HG03064 (cell line): Measurements from ENCODE around the gene MRPL41.
"Not testable (repeated sequence)": the region's sequence is repeated elsewhere in the genome, so short reads cannot be mapped to it uniquely, and the experiment has no call there.

Experiments
- ATAC-seq: cut with Tn5 transposase; IDR thresholded peaks from one replicate; pipeline ENCODE4 v1.9.1; 2021; ENCODE audit warnings: low read depth; ENCODE audit not compliant: unreplicated experiment

The MRPL41 gene

DNA sequence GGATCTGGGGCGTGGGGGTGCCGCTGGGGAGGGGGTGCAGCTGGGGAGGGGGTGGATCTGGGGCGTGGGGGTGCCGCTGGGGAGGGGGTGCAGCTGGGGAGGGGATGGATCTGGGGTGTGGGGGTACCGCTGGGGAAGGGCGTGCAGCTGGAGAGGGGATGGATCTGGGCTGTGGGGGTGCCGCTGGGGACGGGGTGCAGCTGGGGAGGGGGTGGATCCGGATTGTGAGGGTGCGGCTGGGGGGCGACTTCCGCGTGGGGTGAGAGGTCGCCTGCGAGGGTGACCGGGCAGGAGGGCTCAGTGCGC is 768 bp upstream of the MRPL41 start:
- not testable (repeated sequence) for ATAC-seq

DNA sequence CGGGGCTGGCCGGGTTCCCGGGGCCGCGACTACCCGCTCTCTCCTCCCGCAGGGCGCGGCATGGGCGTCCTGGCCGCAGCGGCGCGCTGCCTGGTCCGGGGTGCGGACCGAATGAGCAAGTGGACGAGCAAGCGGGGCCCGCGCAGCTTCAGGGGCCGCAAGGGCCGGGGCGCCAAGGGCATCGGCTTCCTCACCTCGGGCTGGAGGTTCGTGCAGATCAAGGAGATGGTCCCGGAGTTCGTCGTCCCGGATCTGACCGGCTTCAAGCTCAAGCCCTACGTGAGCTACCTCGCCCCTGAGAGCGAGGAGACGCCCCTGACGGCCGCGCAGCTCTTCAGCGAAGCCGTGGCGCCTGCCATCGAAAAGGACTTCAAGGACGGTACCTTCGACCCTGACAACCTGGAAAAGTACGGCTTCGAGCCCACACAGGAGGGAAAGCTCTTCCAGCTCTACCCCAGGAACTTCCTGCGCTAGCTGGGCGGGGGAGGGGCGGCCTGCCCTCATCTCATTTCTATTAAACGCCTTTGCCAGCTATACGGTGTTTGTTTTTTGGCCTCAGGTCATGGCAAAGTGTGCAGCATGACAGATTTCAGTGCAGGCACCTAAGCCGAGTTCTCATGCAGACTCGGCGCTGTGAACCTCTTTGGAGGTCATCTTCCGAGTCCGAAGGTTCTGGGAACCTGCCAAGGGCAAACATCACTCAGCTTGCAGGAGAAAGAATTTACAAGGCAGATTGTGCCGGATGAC is 516 bp downstream of the MRPL41 start:
- peak; percentile 13 for ATAC-seq

DNA sequence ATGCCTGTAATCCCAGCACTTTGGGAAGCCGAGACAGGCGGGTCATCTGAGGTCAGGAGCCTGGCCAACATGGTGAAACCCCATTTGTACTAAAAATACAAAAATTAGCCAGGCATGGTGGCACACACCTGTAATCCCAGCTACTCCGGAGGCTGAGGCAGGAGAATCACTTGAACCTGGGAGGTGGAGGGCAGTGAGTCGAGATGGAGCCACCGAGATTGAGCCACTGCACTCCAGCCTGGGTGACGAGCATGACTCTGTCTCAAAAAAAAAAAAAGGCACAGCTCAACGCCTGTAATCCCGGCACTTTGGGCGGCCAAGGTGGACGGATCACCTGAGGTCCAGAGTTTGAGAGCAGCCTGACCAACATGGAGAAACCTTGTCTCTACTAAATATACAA is 2.0 kb downstream of the MRPL41 start:
- ATAC-seq, result not testable (repeated sequence)

DNA sequence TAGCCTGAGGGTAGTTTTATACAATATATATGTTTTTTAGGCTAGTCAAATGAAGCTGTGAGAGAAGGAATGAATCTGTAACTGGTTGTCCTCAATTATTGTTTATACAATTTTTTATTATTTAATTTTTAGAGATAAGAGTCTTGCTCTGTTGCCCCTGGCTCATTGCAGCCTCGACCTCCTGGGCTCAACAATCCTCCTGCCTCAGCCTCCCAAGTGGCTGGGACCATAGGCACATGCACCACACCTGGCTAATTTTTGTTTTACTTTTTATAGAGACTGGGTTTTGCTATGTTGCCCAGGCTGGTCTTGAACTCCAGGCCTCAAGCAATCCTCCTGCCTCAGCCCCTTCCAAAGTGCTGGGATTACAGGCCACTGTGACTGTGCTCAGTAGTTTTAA is 2.7 kb downstream of the MRPL41 start:
- no peak for ATAC-seq

DNA sequence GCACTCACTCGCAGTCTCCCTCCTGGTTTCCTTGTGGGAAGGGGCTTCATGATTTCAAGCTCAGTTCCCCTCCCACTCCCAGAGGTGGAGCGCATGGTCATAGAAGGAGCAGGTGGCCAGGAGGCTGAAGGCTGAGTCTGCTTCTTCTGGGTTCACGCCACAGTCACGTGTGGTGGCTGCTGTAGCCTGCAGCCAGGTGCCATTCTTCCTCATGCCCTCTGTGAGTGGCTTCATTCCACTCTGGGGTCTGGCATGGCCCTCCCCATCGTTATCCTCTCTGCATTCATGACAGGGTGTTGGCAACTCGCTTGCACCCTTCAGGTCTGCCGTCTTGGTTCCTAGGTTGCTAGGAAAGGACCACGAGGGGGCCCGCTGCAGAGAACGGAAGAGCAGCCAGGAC is 3.5 kb downstream of the MRPL41 start:
- ATAC-seq, result no peak

DNA sequence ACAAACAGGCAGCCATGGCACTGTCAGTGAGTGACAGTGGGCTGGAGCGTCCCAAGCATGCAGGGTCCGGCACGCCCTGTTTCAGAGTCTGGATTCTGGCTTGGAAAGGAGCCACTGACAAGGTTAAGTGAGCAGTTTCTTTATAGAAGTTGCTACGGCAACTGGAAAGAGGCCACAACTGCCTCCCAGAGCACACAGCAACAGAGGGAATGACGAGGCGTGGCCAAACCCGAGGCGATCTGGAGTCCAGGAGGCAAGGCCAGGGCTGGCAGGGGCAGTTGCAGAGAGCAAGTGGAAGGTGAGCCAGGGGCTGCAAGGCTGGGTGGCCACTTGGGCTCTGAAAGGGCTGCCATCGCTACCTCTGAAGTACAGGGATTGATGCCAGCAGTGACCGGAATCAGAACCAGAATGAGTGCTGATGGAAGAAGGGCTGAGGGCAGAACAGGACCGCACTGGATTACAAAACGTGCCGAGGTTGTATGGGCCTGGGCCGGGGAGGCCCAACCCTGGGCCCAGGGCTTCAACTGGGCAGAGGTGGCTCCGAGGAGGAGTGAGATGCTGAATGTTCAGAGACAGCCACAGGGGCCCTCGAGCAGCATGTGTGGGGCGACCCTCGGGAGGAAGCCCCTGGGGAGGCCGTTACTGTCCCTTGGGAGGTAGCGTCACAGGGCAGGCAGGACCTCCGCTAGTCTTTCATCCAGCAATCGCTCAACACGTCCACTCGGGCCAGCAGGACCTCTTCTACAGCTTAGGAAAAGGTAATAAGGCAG is 4.6 kb downstream of the MRPL41 start:
- ATAC-seq, result no peak

DNA sequence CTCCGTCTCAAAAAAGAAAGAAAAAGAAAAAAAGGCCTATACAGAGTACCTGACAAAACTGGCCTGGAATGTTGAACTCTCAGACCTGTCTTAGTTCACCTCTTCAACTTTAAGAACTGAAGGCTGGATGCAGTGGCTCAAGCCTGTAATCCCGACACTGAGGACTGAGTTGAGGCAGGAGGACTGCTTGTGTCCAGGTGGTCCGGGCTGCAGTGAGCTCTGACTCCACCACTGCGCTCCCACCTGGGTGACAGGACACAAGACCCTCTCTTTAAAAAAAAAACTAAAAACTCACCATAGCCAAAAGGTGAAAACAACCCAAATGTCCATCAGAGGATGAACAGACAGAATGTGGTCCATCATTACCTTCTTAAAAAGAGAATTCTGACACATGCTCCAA is 6.4 kb downstream of the MRPL41 start:
- no peak for ATAC-seq

DNA sequence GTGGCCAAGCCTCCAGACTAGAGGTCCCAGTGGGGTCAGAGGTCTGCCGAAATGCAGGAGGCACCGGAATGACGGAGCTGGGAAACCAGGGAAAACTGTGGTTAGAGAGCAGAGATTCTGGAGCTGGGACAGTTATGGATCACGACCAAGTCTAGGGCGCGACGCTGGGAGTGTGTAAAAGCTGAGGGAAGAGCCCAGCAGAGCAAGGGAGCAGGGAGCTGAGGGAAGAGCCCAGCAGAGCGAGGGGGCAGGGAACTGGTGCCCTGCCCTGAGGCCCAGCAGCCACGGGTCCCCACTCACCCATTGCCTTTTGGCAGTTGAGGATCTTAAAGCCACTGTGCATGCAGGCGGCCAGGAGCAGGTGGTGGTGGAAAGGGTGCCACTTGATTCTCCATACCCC is 12.5 kb downstream of the MRPL41 start:
- no peak for ATAC-seq

DNA sequence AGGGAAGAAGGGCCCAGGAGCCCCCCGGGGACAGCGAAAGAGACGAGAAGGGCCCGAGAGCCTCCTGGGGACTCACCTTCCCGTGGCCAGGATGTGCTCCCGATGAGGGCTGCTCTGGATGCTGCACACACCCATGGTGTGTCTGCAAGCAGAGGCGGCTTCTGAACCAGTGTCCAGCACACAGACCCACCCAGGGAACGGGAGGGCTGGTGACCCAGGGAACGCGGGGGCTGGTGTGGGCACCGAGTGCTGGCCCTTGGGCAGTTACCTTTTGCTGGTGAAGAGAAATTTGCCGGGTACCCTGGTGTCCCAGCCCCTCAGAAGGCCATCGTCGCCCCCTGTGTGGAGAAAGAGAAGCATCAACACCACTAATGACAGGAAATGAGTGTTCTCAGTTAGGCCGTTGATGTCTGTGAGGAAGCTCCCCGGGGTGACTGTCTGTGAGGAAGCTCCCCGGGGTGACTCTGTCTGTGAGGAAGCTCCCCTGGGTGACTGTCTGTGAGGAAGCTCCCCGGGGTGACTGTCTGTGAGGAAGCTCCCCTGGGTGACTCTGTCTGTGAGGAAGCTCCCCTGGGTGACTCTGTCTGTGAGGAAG is 13.2 kb downstream of the MRPL41 start:
- ATAC-seq, result no peak

DNA sequence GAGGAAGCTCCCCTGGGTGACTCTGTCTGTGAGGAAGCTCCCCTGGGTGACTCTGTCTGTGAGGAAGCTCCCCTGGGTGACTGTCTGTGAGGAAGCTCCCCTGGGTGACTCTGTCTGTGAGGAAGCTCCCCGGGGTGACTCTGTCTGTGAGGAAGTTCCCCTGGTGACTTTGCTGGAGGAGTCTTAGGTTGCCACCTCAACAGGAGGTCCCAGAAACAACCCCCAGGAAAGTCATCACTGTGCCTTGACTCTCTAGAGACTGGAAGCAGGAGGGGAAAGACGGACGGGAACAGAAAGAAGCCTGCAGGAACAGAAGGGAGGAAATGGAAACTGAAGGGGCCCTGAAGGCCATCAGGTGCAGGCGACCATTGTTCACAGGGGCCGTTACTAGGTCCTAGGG is 16.8 kb downstream of the MRPL41 start:
- ATAC-seq, result not testable (repeated sequence)

DNA sequence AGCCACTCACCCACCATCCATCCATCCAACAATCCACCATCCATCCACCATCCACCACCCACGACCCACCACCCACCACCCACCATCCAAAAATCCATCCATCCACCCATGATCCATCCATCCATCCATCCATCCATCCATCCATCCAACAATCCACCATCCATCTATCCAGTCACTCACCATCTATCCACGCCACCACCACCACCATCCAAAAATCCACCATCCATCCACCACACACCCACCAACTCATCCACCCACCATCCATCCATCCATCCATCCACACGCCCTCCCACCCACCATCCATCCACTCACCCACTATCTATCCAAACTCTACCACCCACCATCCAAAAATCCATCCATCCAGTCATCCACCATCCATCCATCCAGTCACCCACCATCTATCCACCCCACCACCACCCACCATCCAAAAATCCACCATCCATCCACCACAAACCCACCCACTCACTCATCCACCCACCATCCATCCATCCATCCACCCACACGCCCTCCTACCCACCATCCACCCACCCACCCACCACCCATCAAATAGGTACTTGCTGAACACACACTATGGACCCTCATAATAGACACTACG is 18.0 kb downstream of the MRPL41 start:
- ATAC-seq, result no peak

DNA sequence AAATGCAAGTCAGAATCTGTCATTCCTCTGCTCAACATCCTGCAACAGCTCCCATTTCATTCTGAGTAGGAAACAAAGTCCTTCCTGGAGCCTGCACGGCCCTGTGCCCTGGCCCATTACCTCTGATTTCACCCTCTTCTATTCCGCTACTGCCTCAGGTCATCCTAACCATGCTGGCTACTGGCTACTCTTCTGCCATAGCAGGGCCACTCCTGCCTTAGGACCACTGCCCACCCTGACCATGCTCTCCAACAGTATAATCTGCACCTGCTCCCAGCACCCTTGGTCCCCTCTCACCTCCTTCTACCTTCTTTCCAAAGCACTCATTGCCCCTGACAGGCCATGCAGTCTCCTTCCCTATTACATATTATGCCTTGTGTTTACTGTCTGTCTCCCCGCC is 18.9 kb downstream of the MRPL41 start:
- no peak for ATAC-seq

DNA sequence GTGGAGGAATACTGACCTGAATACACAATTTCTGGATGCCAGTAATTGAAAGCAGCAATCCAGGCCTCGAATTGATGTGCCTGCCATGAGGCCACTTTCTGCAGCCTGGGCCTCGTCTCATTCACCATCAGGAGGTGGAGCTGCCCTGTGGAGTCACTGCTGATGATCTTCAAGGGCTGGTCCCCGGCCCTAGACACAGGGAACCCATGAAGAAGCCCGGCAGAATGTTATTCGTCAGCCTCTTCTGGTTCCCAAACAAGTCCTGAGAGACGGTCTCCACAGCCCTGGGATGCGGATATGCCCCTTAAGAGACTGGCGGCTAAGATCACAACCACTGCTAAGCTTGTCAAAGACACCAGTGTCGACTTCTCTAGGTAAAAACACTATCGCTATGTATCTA is 22.5 kb downstream of the MRPL41 start:
- no peak for ATAC-seq

DNA sequence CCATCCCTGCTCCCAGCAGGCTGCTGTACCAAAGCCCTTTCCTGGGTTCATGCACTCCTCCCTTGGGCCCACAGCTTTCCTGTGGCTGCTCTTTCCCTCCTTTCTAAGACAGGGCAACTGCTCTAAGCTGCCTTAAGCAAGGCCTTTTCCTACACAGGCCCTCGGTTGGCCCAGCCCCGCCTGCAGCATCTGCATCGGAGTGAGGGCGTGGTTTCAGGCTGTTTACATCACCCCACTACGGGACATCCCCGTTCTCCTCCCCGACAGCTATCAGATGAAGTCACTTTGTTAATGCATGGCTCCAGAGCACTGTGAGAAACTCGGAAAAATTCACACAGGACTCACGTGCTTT is 23.7 kb downstream of the MRPL41 start:
- ATAC-seq, result no peak

DNA sequence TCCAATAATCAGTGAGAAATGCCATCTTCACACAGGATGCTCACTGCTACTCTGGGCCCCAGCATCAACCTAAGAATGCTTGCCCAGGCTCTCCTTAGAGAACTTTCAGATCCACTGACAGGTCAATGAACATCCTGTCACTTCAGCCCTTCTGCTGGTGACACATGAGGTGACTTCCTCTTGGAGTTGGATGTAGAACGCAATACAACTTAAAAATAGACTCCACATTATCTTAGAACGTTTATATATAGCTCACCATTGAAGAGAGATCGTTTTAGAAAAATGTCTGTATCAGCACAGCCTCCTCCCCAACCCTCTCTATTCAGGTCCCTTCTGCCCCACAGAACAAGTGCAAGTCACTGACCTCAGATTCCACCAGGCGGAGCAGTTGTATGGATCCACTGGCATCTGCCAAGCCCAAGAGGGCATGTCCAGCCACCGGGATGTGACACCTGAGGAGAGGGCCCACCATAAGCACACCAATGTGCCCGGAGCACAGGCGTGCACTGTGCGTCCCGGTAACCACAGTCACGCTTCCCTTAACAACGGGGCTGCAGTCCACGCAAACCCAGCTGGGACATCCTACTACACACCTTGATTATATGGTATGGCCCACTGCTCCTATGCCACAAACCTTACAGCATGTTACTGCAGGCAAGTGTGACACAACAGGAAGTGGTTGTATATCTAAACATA is 24.2 kb downstream of the MRPL41 start:
- ATAC-seq, result no peak

DNA sequence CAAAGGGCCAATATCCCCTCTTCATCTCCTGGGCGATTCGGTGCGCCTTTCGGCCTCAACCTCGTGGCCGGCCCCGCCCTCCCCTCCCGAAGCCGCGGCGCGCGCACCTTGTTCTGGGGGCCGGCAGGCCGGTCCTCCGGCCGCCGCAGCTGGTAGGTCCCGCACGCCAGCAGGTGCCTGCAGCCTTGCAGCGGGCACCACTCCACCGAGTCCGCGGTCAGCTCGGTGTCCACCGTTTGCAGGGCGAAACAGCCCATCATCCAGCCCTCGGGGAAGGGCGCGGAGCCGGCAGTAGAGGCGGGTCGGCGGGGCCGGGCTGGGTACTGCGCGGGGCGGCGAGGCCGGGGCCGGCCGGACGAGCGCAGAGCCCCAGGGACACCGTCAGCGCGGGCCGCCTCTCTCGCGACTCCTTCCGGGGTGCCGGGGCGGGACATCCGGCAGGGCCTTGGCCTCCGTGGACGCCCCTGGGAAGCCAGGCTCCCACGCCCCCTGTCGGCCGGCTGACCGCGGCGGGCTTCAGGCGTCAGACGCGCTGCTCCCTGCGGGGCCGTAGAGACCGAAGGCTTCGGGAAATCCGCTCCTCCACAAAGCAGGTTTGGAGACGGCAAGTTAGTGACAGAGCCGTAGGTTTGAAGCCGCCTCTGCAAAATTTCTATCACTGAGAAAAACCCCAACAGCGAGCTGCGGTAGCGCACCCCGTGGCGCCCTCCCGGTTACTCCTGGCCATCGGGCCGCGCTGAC is 27.0 kb downstream of the MRPL41 start, which contains the start of gene DPH7:
Gene DPH7, minus strand, starts transcription at position 408 of the 741 bp plus-strand sequence. Its CDS starts 148 bp downstream, at position 260.
- ATAC-seq, result peak; percentile 80

DNA sequence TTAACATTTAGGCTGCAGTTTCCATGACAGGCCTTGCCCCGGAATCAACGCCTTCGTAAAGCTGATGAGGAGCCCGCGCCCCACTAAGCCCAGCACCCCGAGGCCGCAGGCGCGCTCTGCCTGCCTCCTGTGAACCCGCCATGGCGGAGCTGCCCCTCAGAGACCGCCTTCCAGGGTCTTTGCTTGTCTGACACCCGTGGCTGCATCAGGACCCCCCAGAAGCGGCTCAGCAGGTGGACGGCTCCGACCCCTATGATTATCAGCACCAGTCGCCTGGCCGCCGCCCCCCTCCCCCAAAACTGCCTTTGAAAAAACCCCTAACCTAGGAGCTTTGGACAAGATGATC is 27.6 kb downstream of the MRPL41 start:
- ATAC-seq, result no peak

DNA sequence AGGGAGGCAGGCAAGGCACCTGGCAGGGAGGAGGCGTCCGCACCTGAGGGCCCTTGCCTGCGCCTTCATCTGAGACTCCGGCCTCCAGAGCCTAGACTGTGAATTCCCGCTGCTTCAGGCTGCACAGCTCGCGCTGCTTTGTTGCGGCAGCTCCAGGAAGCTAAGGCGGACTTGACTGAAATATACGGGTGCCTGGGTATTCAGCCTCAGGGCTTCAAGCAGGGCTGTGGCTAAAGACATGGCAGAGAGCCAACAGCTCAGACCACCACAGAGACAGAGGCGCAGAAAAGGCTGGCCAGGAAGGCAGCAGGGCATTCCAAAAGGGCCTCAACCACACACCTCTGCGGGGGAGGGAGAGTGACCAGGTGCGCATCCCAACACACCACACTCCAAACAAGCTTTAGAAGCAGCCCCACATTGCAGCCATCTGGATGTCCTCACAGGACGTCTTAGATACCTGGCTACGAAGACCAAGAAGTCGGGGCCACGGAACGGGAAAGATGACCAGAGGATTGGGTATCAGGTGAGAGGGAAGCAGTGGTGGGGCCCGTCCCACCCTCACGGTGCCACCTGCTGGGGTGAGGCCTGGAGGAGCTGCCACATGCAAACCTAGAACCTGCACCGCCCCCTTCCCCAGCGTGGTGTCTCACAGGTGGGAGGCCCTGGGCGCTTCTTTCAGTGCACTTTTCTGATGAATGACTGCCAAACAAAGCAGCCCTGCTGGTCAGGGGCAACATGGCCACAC is 28.7 kb downstream of the MRPL41 start:
- no peak for ATAC-seq

DNA sequence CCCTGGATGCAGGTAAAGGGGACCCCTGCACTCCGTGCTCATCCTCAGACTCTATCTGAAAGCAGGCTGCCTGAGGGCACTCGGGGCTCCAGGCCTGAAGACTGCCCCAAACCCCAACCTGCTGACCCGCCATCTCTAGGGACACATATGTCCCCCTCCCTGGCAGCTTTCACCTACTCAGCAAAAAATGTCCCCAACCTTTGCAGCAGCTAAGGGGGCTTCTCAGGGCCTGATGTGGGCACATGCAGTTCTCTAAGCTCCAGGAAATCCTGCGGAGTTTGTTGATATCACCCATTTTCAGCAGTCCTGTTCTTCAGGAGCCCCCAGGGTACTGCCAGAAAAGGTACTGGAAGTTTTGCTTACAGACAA is 29.3 kb downstream of the MRPL41 start:
- ATAC-seq, result no peak
